ENCODE results near the gene MRPS18C. TPM values are rescaled to one million over a fixed set of nuclear protein-coding genes. Genes with fewer than 3 reads are reported as not detected.

MRPS18C gene
- total and polyA plus RNA-seq, 9 of the 15 experiments (the other 6 are each of a cell fraction or from before 2014, with no cell fraction given): 54.3 to 390 (median 138) TPM

DNA sequence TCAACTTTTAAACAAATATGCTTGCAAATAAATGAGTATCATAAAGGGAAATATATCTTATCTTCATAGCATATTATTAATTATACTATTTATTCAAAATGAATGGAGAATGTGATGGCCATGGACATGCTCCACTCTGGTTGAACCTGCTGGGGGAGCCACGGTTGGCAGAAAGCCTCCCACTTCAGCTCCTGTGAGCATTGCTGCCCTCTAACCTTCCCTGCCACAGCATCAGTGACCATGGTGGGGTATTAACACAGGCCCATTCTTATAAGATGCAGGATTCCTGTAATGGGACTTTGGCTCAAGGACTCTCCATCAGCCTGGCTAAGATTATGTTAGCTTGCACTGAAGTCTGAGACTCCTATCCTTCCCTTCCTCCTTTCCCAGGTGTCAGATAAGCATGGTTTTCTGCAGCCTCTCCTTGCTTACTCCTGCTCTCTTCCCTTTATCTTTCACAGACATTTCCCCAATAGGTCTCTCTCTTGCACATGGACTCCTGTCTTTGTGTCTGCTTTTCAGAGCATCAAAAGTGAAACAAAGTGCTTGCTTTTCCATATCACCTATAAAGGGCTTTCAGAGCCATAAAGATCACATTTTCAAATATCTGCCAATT is 34.0 kb downstream of the MRPS18C start (continued):
- TF ChIP-seq, protein P1, sequence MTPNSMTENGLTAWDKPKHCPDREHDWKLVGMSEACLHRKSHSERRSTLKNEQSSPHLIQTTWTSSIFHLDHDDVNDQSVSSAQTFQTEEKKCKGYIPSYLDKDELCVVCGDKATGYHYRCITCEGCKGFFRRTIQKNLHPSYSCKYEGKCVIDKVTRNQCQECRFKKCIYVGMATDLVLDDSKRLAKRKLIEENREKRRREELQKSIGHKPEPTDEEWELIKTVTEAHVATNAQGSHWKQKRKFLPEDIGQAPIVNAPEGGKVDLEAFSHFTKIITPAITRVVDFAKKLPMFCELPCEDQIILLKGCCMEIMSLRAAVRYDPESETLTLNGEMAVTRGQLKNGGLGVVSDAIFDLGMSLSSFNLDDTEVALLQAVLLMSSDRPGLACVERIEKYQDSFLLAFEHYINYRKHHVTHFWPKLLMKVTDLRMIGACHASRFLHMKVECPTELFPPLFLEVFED (CRISPR knock-in tag; conservative IDR thresholded peaks at IDR 0.05): no peak
- TF ChIP-seq TBP (optimal IDR thresholded peaks at IDR 0.05; ENCODE audit: low read depth, low read length) (no peak), CXXC5 (CRISPR knock-in tag; IDR thresholded peaks at IDR 0.05) (0 out of 2 replicates have a peak, but pooled peaks have one; percentile 23), NR1H2 (CRISPR knock-in tag; IDR thresholded peaks at IDR 0.05) (no peak), ZNF311 (CRISPR knock-in tag; IDR thresholded peaks at IDR 0.05) (no peak), KDM1A (IDR thresholded peaks at IDR 0.05) (peak in 1 of 2 experiments; percentile 83; a peak in 2 of 4 replicates), COPS2 (conservative IDR thresholded peaks at IDR 0.05) (no peak), SRSF7 (optimal IDR thresholded peaks at IDR 0.05; ENCODE audit: low read depth, low read length) (no peak), NR2C2 (CRISPR knock-in tag; IDR thresholded peaks at IDR 0.05) (no peak), NR2C2 (tag; IDR thresholded peaks at IDR 0.05) (peak; percentile 24; the same call in 1 of the 2 replicates), HMG20A (CRISPR knock-in tag; conservative IDR thresholded peaks at IDR 0.05) (no peak), STAT5A (IDR thresholded peaks at IDR 0.05; ENCODE audit: borderline replicate concordance, low read length) (peak; percentile 62), NFATC3 (IDR thresholded peaks at IDR 0.05) (0 out of 2 replicates have a peak, but pooled peaks have one; percentile 48), PPARD (CRISPR knock-in tag; IDR thresholded peaks at IDR 0.05) (no peak), KLF13 (tag; IDR thresholded peaks at IDR 0.05; ENCODE audit: borderline replicate concordance, low read depth) (no peak), TAL1 (IDR thresholded peaks at IDR 0.05) (peak; percentile 90), POLR2AphosphoS2 (IDR thresholded peaks at IDR 0.05; ENCODE audit: low read length) (no peak), SMARCE1 (IDR thresholded peaks at IDR 0.05) (peak; percentile 78; the same call in 1 of the 2 replicates), ZNF146 (CRISPR knock-in tag; IDR thresholded peaks at IDR 0.05; ENCODE audit: unreplicated experiment) (no peak), JUND (IDR thresholded peaks at IDR 0.05; ENCODE audit: borderline replicate concordance, low read depth, low read length) (peak; percentile 19; the same call in 1 of the 2 replicates), JUND (tag; IDR thresholded peaks at IDR 0.05; ENCODE audit: borderline replicate concordance, low read depth, low read length) (no peak; the same call in 2 of the 3 replicates), GTF2E2 (tag; IDR thresholded peaks at IDR 0.05) (no peak)
- TF ChIP-seq, protein P2, sequence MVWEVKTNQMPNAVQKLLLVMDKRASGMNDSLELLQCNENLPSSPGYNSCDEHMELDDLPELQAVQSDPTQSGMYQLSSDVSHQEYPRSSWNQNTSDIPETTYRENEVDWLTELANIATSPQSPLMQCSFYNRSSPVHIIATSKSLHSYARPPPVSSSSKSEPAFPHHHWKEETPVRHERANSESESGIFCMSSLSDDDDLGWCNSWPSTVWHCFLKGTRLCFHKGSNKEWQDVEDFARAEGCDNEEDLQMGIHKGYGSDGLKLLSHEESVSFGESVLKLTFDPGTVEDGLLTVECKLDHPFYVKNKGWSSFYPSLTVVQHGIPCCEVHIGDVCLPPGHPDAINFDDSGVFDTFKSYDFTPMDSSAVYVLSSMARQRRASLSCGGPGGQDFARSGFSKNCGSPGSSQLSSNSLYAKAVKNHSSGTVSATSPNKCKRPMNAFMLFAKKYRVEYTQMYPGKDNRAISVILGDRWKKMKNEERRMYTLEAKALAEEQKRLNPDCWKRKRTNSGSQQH (CRISPR knock-in tag; IDR thresholded peaks at IDR 0.05): no peak
- TF ChIP-seq, protein P3, sequence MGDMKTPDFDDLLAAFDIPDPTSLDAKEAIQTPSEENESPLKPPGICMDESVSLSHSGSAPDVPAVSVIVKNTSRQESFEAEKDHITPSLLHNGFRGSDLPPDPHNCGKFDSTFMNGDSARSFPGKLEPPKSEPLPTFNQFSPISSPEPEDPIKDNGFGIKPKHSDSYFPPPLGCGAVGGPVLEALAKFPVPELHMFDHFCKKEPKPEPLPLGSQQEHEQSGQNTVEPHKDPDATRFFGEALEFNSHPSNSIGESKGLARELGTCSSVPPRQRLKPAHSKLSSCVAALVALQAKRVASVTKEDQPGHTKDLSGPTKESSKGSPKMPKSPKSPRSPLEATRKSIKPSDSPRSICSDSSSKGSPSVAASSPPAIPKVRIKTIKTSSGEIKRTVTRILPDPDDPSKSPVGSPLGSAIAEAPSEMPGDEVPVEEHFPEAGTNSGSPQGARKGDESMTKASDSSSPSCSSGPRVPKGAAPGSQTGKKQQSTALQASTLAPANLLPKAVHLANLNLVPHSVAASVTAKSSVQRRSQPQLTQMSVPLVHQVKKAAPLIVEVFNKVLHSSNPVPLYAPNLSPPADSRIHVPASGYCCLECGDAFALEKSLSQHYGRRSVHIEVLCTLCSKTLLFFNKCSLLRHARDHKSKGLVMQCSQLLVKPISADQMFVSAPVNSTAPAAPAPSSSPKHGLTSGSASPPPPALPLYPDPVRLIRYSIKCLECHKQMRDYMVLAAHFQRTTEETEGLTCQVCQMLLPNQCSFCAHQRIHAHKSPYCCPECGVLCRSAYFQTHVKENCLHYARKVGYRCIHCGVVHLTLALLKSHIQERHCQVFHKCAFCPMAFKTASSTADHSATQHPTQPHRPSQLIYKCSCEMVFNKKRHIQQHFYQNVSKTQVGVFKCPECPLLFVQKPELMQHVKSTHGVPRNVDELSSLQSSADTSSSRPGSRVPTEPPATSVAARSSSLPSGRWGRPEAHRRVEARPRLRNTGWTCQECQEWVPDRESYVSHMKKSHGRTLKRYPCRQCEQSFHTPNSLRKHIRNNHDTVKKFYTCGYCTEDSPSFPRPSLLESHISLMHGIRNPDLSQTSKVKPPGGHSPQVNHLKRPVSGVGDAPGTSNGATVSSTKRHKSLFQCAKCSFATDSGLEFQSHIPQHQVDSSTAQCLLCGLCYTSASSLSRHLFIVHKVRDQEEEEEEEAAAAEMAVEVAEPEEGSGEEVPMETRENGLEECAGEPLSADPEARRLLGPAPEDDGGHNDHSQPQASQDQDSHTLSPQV (IDR thresholded peaks at IDR 0.05): 0 out of 2 replicates have a peak, but pooled peaks have one; percentile 21
